GM20000 (cell line): ENCODE measurements around the gene PBX1.
"Not testable (repeated sequence)": the region's sequence is repeated elsewhere in the genome, so short reads cannot be mapped to it uniquely, and the experiment has no call there.

ENCODE experiments used
- DNase-seq: peaks from one replicate; pipeline ENCODE4 v3.0.0; 2012; ENCODE audit warnings: low spot score
- TF ChIP-seq, protein P1 (sequence below): IDR thresholded peaks from 2 replicates; pipeline ENCODE4 v1.5.1; 2012; ENCODE audit warnings: mild to moderate bottlenecking, control low read depth; ENCODE audit errors: extremely low read depth, missing control alignments

Gene PBX1

GRCh38 chr1:164601399-164602100 is 42.6 kb downstream of the PBX1 start:
- no peak for DNase-seq
- TF ChIP-seq, protein P1, sequence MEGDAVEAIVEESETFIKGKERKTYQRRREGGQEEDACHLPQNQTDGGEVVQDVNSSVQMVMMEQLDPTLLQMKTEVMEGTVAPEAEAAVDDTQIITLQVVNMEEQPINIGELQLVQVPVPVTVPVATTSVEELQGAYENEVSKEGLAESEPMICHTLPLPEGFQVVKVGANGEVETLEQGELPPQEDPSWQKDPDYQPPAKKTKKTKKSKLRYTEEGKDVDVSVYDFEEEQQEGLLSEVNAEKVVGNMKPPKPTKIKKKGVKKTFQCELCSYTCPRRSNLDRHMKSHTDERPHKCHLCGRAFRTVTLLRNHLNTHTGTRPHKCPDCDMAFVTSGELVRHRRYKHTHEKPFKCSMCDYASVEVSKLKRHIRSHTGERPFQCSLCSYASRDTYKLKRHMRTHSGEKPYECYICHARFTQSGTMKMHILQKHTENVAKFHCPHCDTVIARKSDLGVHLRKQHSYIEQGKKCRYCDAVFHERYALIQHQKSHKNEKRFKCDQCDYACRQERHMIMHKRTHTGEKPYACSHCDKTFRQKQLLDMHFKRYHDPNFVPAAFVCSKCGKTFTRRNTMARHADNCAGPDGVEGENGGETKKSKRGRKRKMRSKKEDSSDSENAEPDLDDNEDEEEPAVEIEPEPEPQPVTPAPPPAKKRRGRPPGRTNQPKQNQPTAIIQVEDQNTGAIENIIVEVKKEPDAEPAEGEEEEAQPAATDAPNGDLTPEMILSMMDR = no peak

DNA sequence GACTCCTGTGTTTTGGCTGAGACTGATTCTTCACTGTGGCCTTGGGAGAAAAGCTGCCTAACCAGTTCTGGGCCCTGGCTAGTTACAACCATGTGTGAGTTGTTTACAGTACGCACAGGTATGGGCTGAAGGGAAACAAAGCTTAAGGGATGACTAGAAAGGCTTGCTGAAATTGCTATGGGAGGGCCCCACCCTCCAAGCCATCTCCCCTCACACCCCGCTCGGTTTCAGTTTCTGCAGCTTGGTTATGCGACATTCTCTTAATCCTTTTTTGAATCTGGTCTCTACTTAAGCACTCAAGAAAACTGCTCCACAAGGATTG is 43.1 kb downstream of the PBX1 start:
- DNase-seq = no peak
- TF ChIP-seq, protein P1 = no peak

DNA sequence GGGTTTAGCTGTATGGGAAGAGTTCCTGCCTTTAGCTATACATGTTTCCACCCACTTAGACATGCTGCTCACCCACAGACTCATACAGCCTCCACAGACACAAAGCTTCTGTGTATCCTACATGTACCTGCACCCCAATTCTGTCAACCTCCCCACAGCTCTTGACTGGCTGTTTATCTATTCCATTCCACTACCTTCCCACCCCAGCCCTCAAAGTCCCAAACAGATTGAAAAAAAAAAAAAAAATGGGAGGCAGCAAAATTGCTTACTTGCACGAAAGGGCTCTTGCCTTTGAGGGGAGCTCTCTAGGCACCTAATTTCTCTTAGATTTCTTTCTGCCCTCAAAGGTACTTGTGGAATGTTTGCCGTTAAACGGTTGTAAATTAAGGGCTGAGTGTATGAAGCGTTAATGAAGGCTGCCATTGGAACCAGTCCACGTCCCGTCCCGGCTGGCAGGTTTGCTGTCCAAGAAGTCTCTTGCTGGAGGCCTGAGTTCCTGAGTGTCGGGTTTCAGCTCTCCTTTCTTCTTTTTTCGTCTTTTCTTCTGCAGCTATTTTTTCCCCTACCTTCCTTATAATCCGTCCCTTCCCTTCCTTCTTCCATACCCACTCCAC is 43.6 kb downstream of the PBX1 start:
- no peak for DNase-seq
- TF ChIP-seq, protein P1 = no peak

- DNase-seq = not testable (repeated sequence)
Measured at GRCh38 chr1:164603805-164604204, 44.8 kb downstream of the PBX1 start.

DNA sequence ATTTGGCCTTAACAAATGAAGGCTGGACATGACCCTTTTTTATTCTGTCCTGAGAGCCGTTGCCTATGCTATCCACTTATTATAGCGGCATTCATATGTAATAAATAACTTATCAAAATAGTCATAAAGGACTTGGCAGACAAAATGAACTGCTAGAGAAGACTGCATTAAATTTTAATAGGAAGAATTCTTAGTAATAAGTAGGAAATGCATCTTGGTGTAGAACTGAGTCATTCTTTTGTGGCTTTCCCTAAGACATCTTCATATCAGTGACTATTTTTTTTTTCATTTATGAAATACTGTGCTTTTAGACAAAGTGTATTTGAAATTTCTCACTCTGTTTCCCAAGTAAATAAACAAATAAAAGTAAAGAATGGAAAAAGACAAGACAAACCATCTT is 45.6 kb downstream of the PBX1 start:
- DNase-seq = no peak

GRCh38 chr1:164605254-164606091 is 46.5 kb downstream of the PBX1 start:
- DNase-seq = no peak

More for the DNA sequence above, 45.6 kb downstream of the PBX1 start:
- TF ChIP-seq, protein P1 = no peak

DNA sequence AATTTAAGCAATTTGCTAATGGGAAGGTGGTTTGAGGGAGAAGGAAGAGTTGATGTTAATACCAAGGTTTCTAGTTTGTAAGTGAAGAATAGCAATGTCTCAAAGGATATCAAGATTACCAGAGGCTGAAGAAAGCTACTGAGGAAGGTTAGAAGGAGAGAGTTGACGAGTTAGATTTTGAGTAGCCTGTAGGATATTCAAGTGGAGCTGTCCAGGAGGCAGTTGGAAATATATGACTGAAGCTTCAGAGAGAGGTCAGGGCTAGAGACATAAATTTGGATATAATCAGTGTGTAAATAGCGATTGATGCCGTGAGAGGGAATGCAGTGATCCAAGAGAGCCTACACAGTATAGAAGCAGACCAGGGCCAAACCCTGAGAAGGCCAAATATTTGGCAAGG is 48.4 kb downstream of the PBX1 start:
- DNase-seq = no peak
- TF ChIP-seq, protein P1 = no peak

More at GRCh38 chr1:164605254-164606091, 46.5 kb downstream of the PBX1 start:
- TF ChIP-seq, protein P1 = no peak
